Loucy (cell line): ENCODE measurements around the gene HCK.

ENCODE experiments used
- H2AFZ ChIP-seq: fragments of 200-600 bp; sonication (generic); 2 replicates; pipeline ENCODE4 v1.6.0; 2016; ENCODE audit warnings: antibody characterized with exemption, mild to moderate bottlenecking, low read length, moderate library complexity
- H3F3A ChIP-seq: fragments of 200-600 bp; 2 replicates; pipeline ENCODE4 v1.6.0; 2016; ENCODE audit warnings: antibody characterized with exemption, low read depth, mild to moderate bottlenecking
- H3K27me3 ChIP-seq: fragments of 200-600 bp; sonication (generic); 2 replicates; pipeline ENCODE4 v1.6.1; 2014; ENCODE audit warnings: low read length, mild to moderate bottlenecking; ENCODE audit not compliant: insufficient read depth, poor library complexity, severe bottlenecking
- H3K36me3 ChIP-seq: fragments of 200-600 bp; sonication (generic); 2 replicates; pipeline ENCODE4 v1.6.1; 2016; ENCODE audit warnings: low read length; ENCODE audit not compliant: insufficient read depth
- H3K4me1 ChIP-seq: fragments of 200-600 bp; sonication (generic); 2 replicates; pipeline ENCODE4 v1.5.1; 2014; ENCODE audit warnings: low read length, mild to moderate bottlenecking; ENCODE audit not compliant: insufficient read depth, poor library complexity, severe bottlenecking
- H3K4me2 ChIP-seq: fragments of 200-600 bp; sonication (generic); 2 replicates; pipeline ENCODE4 v1.6.0; 2014; ENCODE audit warnings: antibody characterized with exemption, low read length, low read depth, mild to moderate bottlenecking; ENCODE audit not compliant: poor library complexity, severe bottlenecking
- H3K4me3 ChIP-seq: fragments of 200-600 bp; sonication (generic); 2 replicates; pipeline ENCODE4 v1.5.1; 2014; ENCODE audit warnings: low read length, mild to moderate bottlenecking, mixed read lengths; ENCODE audit not compliant: poor library complexity, severe bottlenecking
- H3K79me2 ChIP-seq: fragments of 200-600 bp; sonication (generic); 2 replicates; pipeline ENCODE4 v1.6.1; 2014; ENCODE audit warnings: low read length; ENCODE audit not compliant: insufficient read depth
- H3K9ac ChIP-seq: fragments of 200-600 bp; sonication (generic); 2 replicates; pipeline ENCODE4 v1.6.0; 2014; ENCODE audit warnings: mild to moderate bottlenecking, low read depth, low read length, moderate library complexity; ENCODE audit not compliant: poor library complexity, severe bottlenecking
- H3K9me2 ChIP-seq: fragments of 200-600 bp; sonication (generic); replicated peaks from 2 replicates; pipeline ENCODE4 v1.6.1; 2016; ENCODE audit warnings: low read depth, low read length, mixed read lengths
- H3K9me3 ChIP-seq: fragments of 200-600 bp; sonication (generic); 2 replicates; pipeline ENCODE4 v1.6.1; 2014; ENCODE audit warnings: mild to moderate bottlenecking, antibody characterized with exemption, low read length, low read depth; ENCODE audit not compliant: insufficient read depth
- H4K20me1 ChIP-seq: fragments of 200-600 bp; sonication (generic); 2 replicates; pipeline ENCODE4 v1.6.0; 2014; ENCODE audit warnings: antibody characterized with exemption, low read length, mild to moderate bottlenecking; ENCODE audit not compliant: insufficient read depth, poor library complexity, severe bottlenecking
- EZH2phosphoT487 ChIP-seq: fragments of 200-600 bp; IDR thresholded peaks from 2 replicates; pipeline ENCODE4 v1.6.1; 2018; ENCODE audit warnings: antibody characterized with exemption, mild to moderate bottlenecking, moderate library complexity, borderline replicate concordance
- TF ChIP-seq, protein P1 (sequence below): fragments of 200-600 bp; sonication (generic); conservative IDR thresholded peaks from 2 replicates; pipeline ENCODE4 v1.5.1; 2014; ENCODE audit warnings: mild to moderate bottlenecking, antibody characterized with exemption, low read length

Gene HCK

GRCh38 chr20:32052778-32053362 is 828 bp downstream of the HCK start:
- no peak overlapping the region for H3K9ac ChIP-seq
- no peaks in the 10 kb centered on the region for H3K9me3 ChIP-seq
- TF ChIP-seq EZH2phosphoT487, result no peak
- TF ChIP-seq, protein P1, sequence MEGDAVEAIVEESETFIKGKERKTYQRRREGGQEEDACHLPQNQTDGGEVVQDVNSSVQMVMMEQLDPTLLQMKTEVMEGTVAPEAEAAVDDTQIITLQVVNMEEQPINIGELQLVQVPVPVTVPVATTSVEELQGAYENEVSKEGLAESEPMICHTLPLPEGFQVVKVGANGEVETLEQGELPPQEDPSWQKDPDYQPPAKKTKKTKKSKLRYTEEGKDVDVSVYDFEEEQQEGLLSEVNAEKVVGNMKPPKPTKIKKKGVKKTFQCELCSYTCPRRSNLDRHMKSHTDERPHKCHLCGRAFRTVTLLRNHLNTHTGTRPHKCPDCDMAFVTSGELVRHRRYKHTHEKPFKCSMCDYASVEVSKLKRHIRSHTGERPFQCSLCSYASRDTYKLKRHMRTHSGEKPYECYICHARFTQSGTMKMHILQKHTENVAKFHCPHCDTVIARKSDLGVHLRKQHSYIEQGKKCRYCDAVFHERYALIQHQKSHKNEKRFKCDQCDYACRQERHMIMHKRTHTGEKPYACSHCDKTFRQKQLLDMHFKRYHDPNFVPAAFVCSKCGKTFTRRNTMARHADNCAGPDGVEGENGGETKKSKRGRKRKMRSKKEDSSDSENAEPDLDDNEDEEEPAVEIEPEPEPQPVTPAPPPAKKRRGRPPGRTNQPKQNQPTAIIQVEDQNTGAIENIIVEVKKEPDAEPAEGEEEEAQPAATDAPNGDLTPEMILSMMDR, result no peak
- H3F3A ChIP-seq, result no peaks in the 10 kb centered on the region
- H3K27me3 ChIP-seq, result no peaks in the 10 kb centered on the region
- no peaks in the 10 kb centered on the region for H3K79me2 ChIP-seq
- no peak overlapping the region for H3K4me3 ChIP-seq
- no peaks in the 10 kb centered on the region for H3K9me2 ChIP-seq
- H2AFZ ChIP-seq, result no peak overlapping the region
- no peaks in the 10 kb centered on the region for H4K20me1 ChIP-seq
- H3K36me3 ChIP-seq, result no peaks in the 10 kb centered on the region
- H3K4me2 ChIP-seq, result no peak overlapping the region
- no peaks in the 10 kb centered on the region for H3K4me1 ChIP-seq

DNA sequence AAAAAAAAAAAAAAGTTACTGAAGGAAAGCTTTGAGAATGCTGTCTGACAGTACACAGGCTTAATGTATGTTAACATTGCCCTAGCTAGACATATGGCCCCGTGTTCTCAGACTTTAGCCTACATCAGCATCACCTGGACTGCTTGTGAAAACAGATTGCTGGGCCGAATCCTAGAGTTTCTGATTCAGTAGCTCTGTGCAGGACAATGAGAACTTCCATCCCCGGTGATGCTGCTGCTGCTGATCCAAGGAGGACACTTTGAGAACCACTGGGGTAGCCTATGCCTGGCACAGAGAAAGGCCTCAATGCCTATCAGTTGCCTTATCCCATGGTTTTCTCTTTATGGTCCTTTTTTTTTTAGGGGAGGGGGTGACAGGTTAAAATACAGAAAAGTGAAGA is 1.6 kb downstream of the HCK start:
- Histone ChIP-seq H3K9me3 (no peaks in the 10 kb centered on the region), H4K20me1 (no peaks in the 10 kb centered on the region), H3K9me2 (no peaks in the 10 kb centered on the region), H3K36me3 (no peaks in the 10 kb centered on the region), H3K79me2 (no peaks in the 10 kb centered on the region), H3K4me3 (no peak overlapping the region), H3F3A (no peaks in the 10 kb centered on the region), H3K27me3 (no peaks in the 10 kb centered on the region), H3K9ac (no peak overlapping the region), H3K4me2 (no peak overlapping the region), H2AFZ (no peak overlapping the region), H3K4me1 (no peaks in the 10 kb centered on the region)
- TF ChIP-seq EZH2phosphoT487, result no peak
- TF ChIP-seq, protein P1, result no peak

DNA sequence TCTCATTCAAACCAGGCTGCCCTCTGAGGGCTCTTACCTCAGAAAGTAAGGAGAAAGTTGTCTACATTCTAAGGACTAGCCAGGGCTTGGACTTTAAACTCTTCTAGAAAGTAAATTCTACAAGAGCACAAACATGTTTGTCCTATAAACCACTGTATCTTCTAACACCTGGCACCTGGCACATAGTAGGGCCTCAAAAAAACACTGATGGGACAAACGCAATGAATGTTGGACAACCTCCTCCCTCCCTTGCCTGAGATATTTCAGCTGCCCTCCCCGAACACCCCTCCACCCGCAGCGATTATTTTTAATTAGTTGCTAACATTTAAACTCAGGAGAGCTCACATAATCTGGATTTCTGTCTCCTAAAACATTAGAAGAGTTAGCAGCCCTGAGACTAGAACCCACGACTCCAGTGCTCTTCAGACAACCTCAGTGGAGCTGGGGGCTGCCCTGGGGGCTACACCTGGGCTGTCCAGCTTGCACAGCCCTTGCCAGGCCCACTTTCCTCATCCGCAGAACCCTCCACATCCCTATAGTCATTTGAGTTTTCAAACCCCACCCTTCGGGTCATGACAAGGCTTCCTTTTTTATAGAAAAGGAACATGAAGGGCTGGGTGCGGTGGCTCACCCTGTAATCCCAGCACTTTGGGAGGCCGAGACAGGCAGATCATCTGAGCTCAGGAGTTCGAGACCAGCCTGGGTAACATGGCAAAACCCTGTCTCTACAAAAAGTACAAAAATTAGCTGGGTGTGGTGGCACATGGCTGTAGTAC is 4.9 kb downstream of the HCK start:
- Histone ChIP-seq H3F3A (no peaks in the 10 kb centered on the region), H3K4me2 (no peak overlapping the region), H3K4me1 (no peaks in the 10 kb centered on the region), H3K4me3 (no peak overlapping the region), H3K79me2 (no peaks in the 10 kb centered on the region), H3K36me3 (no peaks in the 10 kb centered on the region), H4K20me1 (no peaks in the 10 kb centered on the region), H3K27me3 (no peaks in the 10 kb centered on the region), H3K9ac (no peak overlapping the region), H2AFZ (no peak overlapping the region), H3K9me3 (no peaks in the 10 kb centered on the region), H3K9me2 (no peaks in the 10 kb centered on the region)
- TF ChIP-seq EZH2phosphoT487, result no peak
- TF ChIP-seq, protein P1, result no peak
